DND-41 (cell line): Measurements from ENCODE around the gene FPR3.

Experiments used
- EZH2 ChIP-seq: IDR thresholded peaks from 3 replicates; pipeline ENCODE4 v1.6.1; 2012; ENCODE audit warnings: borderline replicate concordance, low read depth, mild to moderate bottlenecking, moderate library complexity, low read length, inconsistent platforms; ENCODE audit not compliant: severe bottlenecking
- TF ChIP-seq, protein P1 (sequence below): IDR thresholded peaks from 2 replicates; pipeline ENCODE4 v1.5.1; 2012; ENCODE audit warnings: borderline replicate concordance, low read length, moderate library complexity, mild to moderate bottlenecking; ENCODE audit not compliant: poor library complexity, severe bottlenecking; ENCODE audit errors: extremely low read depth

DNA sequence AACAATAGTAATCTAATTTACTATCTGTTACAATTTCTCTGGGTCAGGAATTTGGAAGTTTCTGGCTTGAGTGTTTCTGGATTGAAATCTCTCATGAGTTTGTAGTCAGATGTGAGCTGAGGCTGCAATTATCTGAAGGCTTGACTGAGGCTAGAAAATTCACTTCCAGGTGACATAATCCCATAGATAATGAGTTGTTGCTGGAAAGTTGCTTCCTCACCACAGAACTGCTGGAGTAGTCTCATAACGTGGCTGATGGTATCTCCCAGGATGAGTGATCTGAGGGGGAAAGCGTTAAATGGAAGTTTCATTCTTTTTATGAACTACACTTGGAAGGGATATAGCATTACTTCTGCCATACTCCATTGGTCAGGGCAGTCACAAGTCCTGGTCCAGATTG, 15.3 kb upstream of the FPR3 start:
- TF ChIP-seq, protein P1, sequence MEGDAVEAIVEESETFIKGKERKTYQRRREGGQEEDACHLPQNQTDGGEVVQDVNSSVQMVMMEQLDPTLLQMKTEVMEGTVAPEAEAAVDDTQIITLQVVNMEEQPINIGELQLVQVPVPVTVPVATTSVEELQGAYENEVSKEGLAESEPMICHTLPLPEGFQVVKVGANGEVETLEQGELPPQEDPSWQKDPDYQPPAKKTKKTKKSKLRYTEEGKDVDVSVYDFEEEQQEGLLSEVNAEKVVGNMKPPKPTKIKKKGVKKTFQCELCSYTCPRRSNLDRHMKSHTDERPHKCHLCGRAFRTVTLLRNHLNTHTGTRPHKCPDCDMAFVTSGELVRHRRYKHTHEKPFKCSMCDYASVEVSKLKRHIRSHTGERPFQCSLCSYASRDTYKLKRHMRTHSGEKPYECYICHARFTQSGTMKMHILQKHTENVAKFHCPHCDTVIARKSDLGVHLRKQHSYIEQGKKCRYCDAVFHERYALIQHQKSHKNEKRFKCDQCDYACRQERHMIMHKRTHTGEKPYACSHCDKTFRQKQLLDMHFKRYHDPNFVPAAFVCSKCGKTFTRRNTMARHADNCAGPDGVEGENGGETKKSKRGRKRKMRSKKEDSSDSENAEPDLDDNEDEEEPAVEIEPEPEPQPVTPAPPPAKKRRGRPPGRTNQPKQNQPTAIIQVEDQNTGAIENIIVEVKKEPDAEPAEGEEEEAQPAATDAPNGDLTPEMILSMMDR, result no peak
- TF ChIP-seq EZH2, result no peak
